Heart right ventricle (tissue), 16 donors: ENCODE measurements around the gene RNF222. TPM values are rescaled to one million over a fixed set of nuclear protein-coding genes. Genes with fewer than 3 reads are reported as not detected.

Source experiments
- ATAC-seq, 8 donors: fragments of 200-7000 bp; cut with Tn5 transposase; one replicate each; pipeline ENCODE4 v1.9.1; 2020; ENCODE audit warnings: mild to moderate bottlenecking in 8 of 8, moderate library complexity in 8 of 8, moderate number of reproducible peaks in 1 of 8
- DNase-seq, 2 donors: peaks; one replicate each; pipeline ENCODE4 v3.0.0-alpha.2; 2020
- H3K27ac ChIP-seq, 10 donors: fragments of 200-600 bp; sonication (generic) in 2 of 10; one replicate each; pipeline versions ENCODE4 v1.5.0 to v1.8.0; 2020 to 2022; ENCODE audit warnings: mild to moderate bottlenecking in 3 of 10
- H3K27me3 ChIP-seq, 7 donors: fragments of 200-600 bp; one replicate each; pipeline ENCODE4 v1.8.0; 2021 to 2022; ENCODE audit warnings: mild to moderate bottlenecking in 2 of 7
- H3K36me3 ChIP-seq, 9 donors: fragments of 200-600 bp; sonication (generic) in 1 of 9; one replicate each; pipeline versions ENCODE4 v1.5.0 to v1.8.0; 2020 to 2022; ENCODE audit warnings: mild to moderate bottlenecking in 2 of 9
- H3K4me1 ChIP-seq, 9 donors: fragments of 200-600 bp; sonication (generic) in 1 of 9; one replicate each; pipeline versions ENCODE4 v1.5.0 to v1.8.0; 2020 to 2022; ENCODE audit warnings: mild to moderate bottlenecking in 4 of 9
- H3K4me3 ChIP-seq, 10 donors: fragments of 200-600 bp; sonication (generic) in 2 of 10; one replicate each; pipeline versions ENCODE4 v1.5.0 to v1.8.0; 2020 to 2022; ENCODE audit warnings: mild to moderate bottlenecking in 7 of 10, moderate library complexity in 2 of 10
- H3K9me3 ChIP-seq, 11 donors: fragments of 200-600 bp in 10 of 11; sonication (generic) in 2 of 11; one replicate each; pipeline versions ENCODE4 v1.5.0 to v1.8.0; 2013 to 2022; ENCODE audit warnings: mild to moderate bottlenecking in 2 of 11, control low read depth in 1 of 11, moderate library complexity in 1 of 11
- WGBS, 2 donors: extraction: QIAGEN DNeasy Blood & Tissue Kit; methylation state at CpG; one replicate each; pipeline ENCODE4 v1.1.7; 2013; ENCODE audit warnings: inconsistent platforms in 1 of 2; 5-methylcytosine and 5-hydroxymethylcytosine counted together
- intact Hi-C, 10 donors: fragments of 100-400 bp; cut with DNase I; formaldehyde crosslinking; loops; one replicate each; pipeline versions ENCODE4 v1.11.1 to v1.14.2; 2022
- polyA plus RNA-seq, 2 donors: library from polyadenylated mRNA; stranded (reverse); fragments of 200-250 nt; gene quantifications; one replicate each; pipeline ENCODE4 v1.2.3, GENCODE V29; 2013
- total RNA-seq, 10 donors: library from RNA; stranded (reverse); fragmentation: NEBNext Ultra II Directional in 3 of 10; extraction: Animal tissue kit (Norgen Biotek cat#: 25700) in 3 of 10; gene quantifications; one replicate each; pipeline versions ENCODE4 v1.2.1 to v1.2.4, GENCODE V29; 2021 to 2023
- TF ChIP-seq, protein P1 (sequence below), 9 donors: fragments of 200-600 bp; sonication (generic) in 2 of 9; IDR thresholded peaks; one replicate each; pipeline versions ENCODE4 v1.5.0 to v1.8.0; 2021 to 2022; ENCODE audit warnings: antibody characterized with exemption in 9 of 9, mild to moderate bottlenecking in 5 of 9, moderate library complexity in 1 of 9
- donor health status: Arrhythmogenic right ventricular cardiomyopathy.
- donor health status: ischemic (EF 13 %, LVEDD 7.1; RV severe dilation, severe dysfunction).
- donor health status: healthy with polysubstance abuse.
- donor health status: DM: no; HTN: yes; CAD: no.
- donor health status: DM: no; HTN: no; CAD: no.
- donor health status: ischemic (EF 25% LVEDD 6.9; RV normal size, moderate dysfunction).
- donor health status: ischemic (EF 25% LVEDD 5.7; RV mildly dilated, moderate dysfunction).
- donor health status: healthy.
- donor health status: DM: yes; HTN: yes; CAD: no.
- donor health status: Ischemic cardiomyopathy.
- donor health status: ischemic (EF 35%, LVEDD 5.7; RV mildly dilated, moderate dysfunction).
- donor health status: nonischemic (EF 11% LVEDD 7.7; RV severe dilation, severe dysfunction).
- donor health status: DM: yes; HTN: yes; CAD: no.
- donor health status: PGD.
- donor health status: ischemic (EF 29% LVEDD 5.4; RV normal size, mild dysfunction).
- donor health status: nonischemic (EF 23%, LVEDD 6.1; RV moderate dilation, normal function).

RNF222 gene
- total and polyA plus RNA-seq, 12 donors: not detected

GRCh38 chr17:8393470-8394231, 4.0 kb downstream of the RNF222 start:
- ATAC-seq (peak in 5 of 8 donors; percentile 30 to 52 (median 35)), DNase-seq (no peak)
- H3K4me3 ChIP-seq: no peak overlapping the region
- H3K36me3 ChIP-seq: no peaks in the 10 kb centered on the region
- H3K27ac ChIP-seq: peak overlapping the region in 1 of 10 donors; percentile 61
- WGBS, 2 donors: 63 to 65% methylated on average over 6 to 8 of the region's 8 CpGs
- no peaks in the 10 kb centered on the region for H3K9me3 ChIP-seq
- H3K4me1 ChIP-seq: peaks cover 0 to 11% (median 0%) of the 10 kb centered on the region in 9 donors
- H3K27me3 ChIP-seq: peaks cover 0 to 62% (median 44%) of the 10 kb centered on the region in 7 donors
- intact Hi-C loops: loop anchor here in 1 of 10 donors (2.0 kb wide), 1 partner anchor 37 kb away; no protein-coding TSS in a partner anchor
- TF ChIP-seq, protein P1, sequence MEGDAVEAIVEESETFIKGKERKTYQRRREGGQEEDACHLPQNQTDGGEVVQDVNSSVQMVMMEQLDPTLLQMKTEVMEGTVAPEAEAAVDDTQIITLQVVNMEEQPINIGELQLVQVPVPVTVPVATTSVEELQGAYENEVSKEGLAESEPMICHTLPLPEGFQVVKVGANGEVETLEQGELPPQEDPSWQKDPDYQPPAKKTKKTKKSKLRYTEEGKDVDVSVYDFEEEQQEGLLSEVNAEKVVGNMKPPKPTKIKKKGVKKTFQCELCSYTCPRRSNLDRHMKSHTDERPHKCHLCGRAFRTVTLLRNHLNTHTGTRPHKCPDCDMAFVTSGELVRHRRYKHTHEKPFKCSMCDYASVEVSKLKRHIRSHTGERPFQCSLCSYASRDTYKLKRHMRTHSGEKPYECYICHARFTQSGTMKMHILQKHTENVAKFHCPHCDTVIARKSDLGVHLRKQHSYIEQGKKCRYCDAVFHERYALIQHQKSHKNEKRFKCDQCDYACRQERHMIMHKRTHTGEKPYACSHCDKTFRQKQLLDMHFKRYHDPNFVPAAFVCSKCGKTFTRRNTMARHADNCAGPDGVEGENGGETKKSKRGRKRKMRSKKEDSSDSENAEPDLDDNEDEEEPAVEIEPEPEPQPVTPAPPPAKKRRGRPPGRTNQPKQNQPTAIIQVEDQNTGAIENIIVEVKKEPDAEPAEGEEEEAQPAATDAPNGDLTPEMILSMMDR (IDR thresholded peaks at IDR 0.05): no peak

DNA sequence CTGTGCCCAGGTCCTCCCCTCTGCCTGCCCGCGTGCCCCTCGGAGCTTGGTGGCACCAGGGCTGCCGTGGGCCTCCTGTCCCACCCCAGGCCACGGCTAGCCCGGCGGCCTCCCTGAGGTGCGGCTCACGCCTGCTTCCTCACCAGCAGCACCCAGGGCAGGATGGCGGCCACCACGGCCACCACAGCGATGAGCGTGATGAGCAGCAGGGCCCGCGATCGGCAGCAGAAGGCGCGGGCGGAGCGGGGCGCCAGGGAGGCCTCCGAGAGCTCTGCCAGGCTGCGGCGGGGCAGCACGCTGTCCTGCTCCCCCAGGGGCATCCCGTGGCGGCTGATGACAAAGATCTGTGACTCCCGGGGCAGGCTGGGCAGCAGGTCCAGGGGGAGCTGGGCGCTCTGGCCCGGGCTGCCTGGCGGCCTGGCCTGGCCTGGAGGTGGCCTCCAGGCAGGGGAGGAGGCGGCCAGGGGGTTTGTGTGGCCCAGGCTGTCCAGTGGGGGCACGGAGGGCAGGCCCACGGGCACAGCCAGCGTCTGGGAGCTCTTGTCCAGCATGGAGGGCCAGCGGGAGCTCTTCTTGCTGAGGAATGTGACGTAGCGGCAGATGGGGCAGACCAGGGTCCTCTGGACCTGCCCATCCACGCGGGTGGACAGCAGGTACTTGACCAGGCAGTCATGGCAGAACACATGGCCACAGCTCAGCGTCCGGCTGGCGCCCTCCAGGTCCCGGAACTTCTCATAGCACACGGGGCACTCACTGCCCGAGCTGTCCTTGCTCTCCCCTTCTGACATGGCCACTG, 4.8 kb downstream of the RNF222 start:
- Histone ChIP-seq H3K27me3 (peaks cover 0 to 59% (median 36%) of the 10 kb centered on the region in 7 donors), H3K9me3 (no peaks in the 10 kb centered on the region), H3K27ac (peak overlapping the region in 1 of 10 donors; percentile 61), H3K4me3 (no peak overlapping the region), H3K36me3 (no peaks in the 10 kb centered on the region), H3K4me1 (peaks cover 0 to 11% (median 0%) of the 10 kb centered on the region in 9 donors)
- TF ChIP-seq, protein P1 (IDR thresholded peaks at IDR 0.05): no peak
- ATAC-seq (peak in 2 of 8 donors; percentile 10 to 54), DNase-seq (no peak)
- WGBS, 2 donors: 85 to 86% methylated on average over 46 of the region's 46 CpGs
- intact Hi-C loops: loop anchor here in 1 of 10 donors (2.0 kb wide), 1 partner anchor 38 kb away; no protein-coding TSS in a partner anchor

DNA sequence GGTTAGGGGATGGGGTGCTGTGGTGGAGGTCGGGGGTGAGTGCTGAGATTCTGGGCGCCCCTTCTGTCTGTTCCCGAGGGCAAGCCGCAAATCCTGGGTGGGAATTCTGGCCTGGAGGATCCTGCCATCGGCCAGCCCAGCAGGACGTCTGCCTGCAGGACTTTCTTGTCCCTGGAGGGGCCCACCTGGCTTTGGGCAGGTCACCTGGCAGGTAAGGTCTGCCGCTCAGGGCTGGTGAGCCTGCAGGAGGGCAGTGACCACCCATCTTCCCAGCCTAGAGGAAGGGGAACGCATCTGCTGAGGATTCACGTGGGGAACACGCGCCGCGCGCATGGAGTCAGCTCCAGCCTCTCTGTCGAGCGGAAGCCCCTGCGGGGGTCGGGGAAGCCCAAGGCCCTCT, 5.4 kb downstream of the RNF222 start:
- Histone ChIP-seq H3K4me1 (peaks cover 0 to 11% (median 0%) of the 10 kb centered on the region in 9 donors), H3K27ac (no peak overlapping the region), H3K36me3 (no peaks in the 10 kb centered on the region), H3K9me3 (no peaks in the 10 kb centered on the region), H3K4me3 (no peak overlapping the region), H3K27me3 (peaks cover 0 to 53% (median 33%) of the 10 kb centered on the region in 7 donors)
- intact Hi-C loops: loop anchor here in 1 of 10 donors (2.0 kb wide), 1 partner anchor 39 kb away; no protein-coding TSS in a partner anchor
- WGBS, 2 donors: 65 to 69% methylated on average over 18 of the region's 18 CpGs
- ATAC-seq (peak in 1 of 8 donors; percentile 49), DNase-seq (no peak)
- TF ChIP-seq, protein P1 (IDR thresholded peaks at IDR 0.05): no peak

- H3K36me3 ChIP-seq: no peaks in the 10 kb centered on the region
Observed at GRCh38 chr17:8391711-8392110, 5.9 kb downstream of the RNF222 start.

More at GRCh38 chr17:8391711-8392110, 5.9 kb downstream of the RNF222 start:
- ATAC-seq: peak in 1 of 8 donors; percentile 17
- Histone ChIP-seq H3K4me3 (no peak overlapping the region), H3K4me1 (peaks cover 0 to 11% (median 0%) of the 10 kb centered on the region in 9 donors), H3K9me3 (no peaks in the 10 kb centered on the region), H3K27me3 (peaks cover 0 to 48% (median 27%) of the 10 kb centered on the region in 7 donors), H3K27ac (no peak overlapping the region)
- intact Hi-C loops: loop anchor here in 1 of 10 donors (2.0 kb wide), 1 partner anchor 39 kb away; no protein-coding TSS in a partner anchor
- TF ChIP-seq, protein P1 (IDR thresholded peaks at IDR 0.05): no peak
- DNase-seq: no peak
- 47 to 56% methylated on average over 9 of the region's 9 CpGs for WGBS, 2 donors
